Colonic mucosa (tissue), 4 donors: ENCODE results near the gene KCNC3. TPM values are rescaled to one million over a fixed set of nuclear protein-coding genes. Genes with fewer than 3 reads are reported as not detected.
A peak's percentile ranks its signal among the peaks of the same experiment; 100 is the strongest.

Experiments used
- DNase-seq: peaks from one replicate; pipeline ENCODE4 v3.0.0-alpha.2; 2020
- H3K27ac ChIP-seq: fragments of 200-600 bp; one replicate; pipeline ENCODE4 v1.8.0; 2021
- H3K27me3 ChIP-seq: fragments of 200-600 bp; one replicate; pipeline ENCODE4 v1.8.0; 2021
- H3K36me3 ChIP-seq: fragments of 200-600 bp; one replicate; pipeline ENCODE4 v1.8.0; 2021
- H3K4me1 ChIP-seq: fragments of 200-600 bp; one replicate; pipeline ENCODE4 v1.8.0; 2021; ENCODE audit warnings: mild to moderate bottlenecking
- H3K4me3 ChIP-seq: fragments of 200-600 bp; one replicate; pipeline ENCODE4 v1.8.0; 2021
- H3K9ac ChIP-seq, 2 donors: one replicate each; pipeline ENCODE4 v1.7.0; 2013; ENCODE audit warnings: control low read depth in 2 of 2, low read depth in 2 of 2, low read length in 2 of 2
- H3K9me3 ChIP-seq: fragments of 200-600 bp; one replicate; pipeline ENCODE4 v1.8.0; 2021
- CTCF ChIP-seq: fragments of 200-600 bp; IDR thresholded peaks from one replicate; pipeline ENCODE4 v1.8.0; 2022; ENCODE audit warnings: antibody characterized with exemption, mild to moderate bottlenecking
- intact Hi-C: fragments of 100-400 bp; cut with DNase I; formaldehyde crosslinking; loops from one replicate; pipeline ENCODE4 v1.14.1; 2022
- total RNA-seq, 2 donors: library from RNA; stranded (reverse); fragmentation: NEBNext Ultra II Directional in 1 of 2; extraction: Animal tissue kit (Norgen Biotek cat#: 25700) in 1 of 2; gene quantifications; one replicate each; pipeline ENCODE4 v1.2.1, GENCODE V29; 2021
- donor health status: healthy.
- donor health status: DM: no; HTN: no; CAD: no.
- donor health status: DM: no; HTN: no; CAD: no.

The KCNC3 gene
- total RNA-seq, 2 donors from 2014 or later: 0.61 to 1.0 TPM

GRCh38 chr19:50326101-50326664 is 3.0 kb downstream of the KCNC3 start:
- no peak overlapping the region for H3K27ac ChIP-seq
- H3K4me1 ChIP-seq: peaks cover 5% of the 10 kb centered on the region
- no peaks in the 10 kb centered on the region for H3K9me3 ChIP-seq
- H3K36me3 ChIP-seq: no peaks in the 10 kb centered on the region
- intact Hi-C loops: no loop called here
- H3K27me3 ChIP-seq: peaks cover 21% of the 10 kb centered on the region
- H3K4me3 ChIP-seq: no peak overlapping the region
- no peak for TF ChIP-seq CTCF
- no peak for DNase-seq
- H3K9ac ChIP-seq: no peak overlapping the region

- no peak overlapping the region for H3K27ac ChIP-seq
- H3K4me3 ChIP-seq: no peak overlapping the region
- H3K27me3 ChIP-seq: peaks cover 21% of the 10 kb centered on the region
- peak; percentile 54 for DNase-seq
- no peak overlapping the region for H3K9ac ChIP-seq
- H3K9me3 ChIP-seq: no peaks in the 10 kb centered on the region
- no peaks in the 10 kb centered on the region for H3K36me3 ChIP-seq
- intact Hi-C loops: no loop called here
- no peak for TF ChIP-seq CTCF
- peaks cover 5% of the 10 kb centered on the region for H3K4me1 ChIP-seq
Observed at GRCh38 chr19:50325310-50326100, 3.7 kb downstream of the KCNC3 start.

GRCh38 chr19:50324331-50324730 is 4.8 kb downstream of the KCNC3 start:
- TF ChIP-seq CTCF: no peak
- no peak overlapping the region for H3K9ac ChIP-seq
- no peak overlapping the region for H3K4me3 ChIP-seq
- H3K9me3 ChIP-seq: no peaks in the 10 kb centered on the region
- no peaks in the 10 kb centered on the region for H3K36me3 ChIP-seq
- DNase-seq: no peak
- no peak overlapping the region for H3K27ac ChIP-seq
- H3K27me3 ChIP-seq: peaks cover 21% of the 10 kb centered on the region
- intact Hi-C loops: no loop called here
- H3K4me1 ChIP-seq: no peaks in the 10 kb centered on the region

- H3K9me3 ChIP-seq: no peaks in the 10 kb centered on the region
- no peaks in the 10 kb centered on the region for H3K4me1 ChIP-seq
- DNase-seq: no peak
- H3K4me3 ChIP-seq: no peak overlapping the region
- no peak overlapping the region for H3K9ac ChIP-seq
- intact Hi-C loops: no loop called here
- peaks cover 21% of the 10 kb centered on the region for H3K27me3 ChIP-seq
- no peak overlapping the region for H3K27ac ChIP-seq
- no peaks in the 10 kb centered on the region for H3K36me3 ChIP-seq
- TF ChIP-seq CTCF: no peak
Observed at GRCh38 chr19:50323782-50324133, 5.4 kb downstream of the KCNC3 start.

- no peak overlapping the region for H3K27ac ChIP-seq
- no peak for DNase-seq
- no peak overlapping the region for H3K9ac ChIP-seq
- no peaks in the 10 kb centered on the region for H3K4me1 ChIP-seq
- H3K27me3 ChIP-seq: peaks cover 21% of the 10 kb centered on the region
- TF ChIP-seq CTCF: no peak
- no peaks in the 10 kb centered on the region for H3K9me3 ChIP-seq
- H3K36me3 ChIP-seq: no peaks in the 10 kb centered on the region
- H3K4me3 ChIP-seq: no peak overlapping the region
- intact Hi-C loops: no loop called here
Observed at GRCh38 chr19:50322931-50323781, 6.0 kb downstream of the KCNC3 start.
